K562 (cell line): ENCODE results near the gene ITPR1. TPM values are rescaled to one million over a fixed set of nuclear protein-coding genes. Genes with fewer than 3 reads are reported as not detected.
A peak's percentile ranks its signal among the peaks of the same experiment; 100 is the strongest.

Experiments used
- CEBPG ChIP-seq, 3 experiments: fragments of 200-800 bp in 1 of 3; sonication (Bioruptor generic) in 1 of 3; sonication (generic) in 1 of 3; formaldehyde crosslinking in 1 of 3; IDR thresholded peaks in 2 of 3; conservative IDR thresholded peaks in 1 of 3; 2 replicates each; pipeline versions ENCODE4 v1.6.1 to v1.8.0; 2016 to 2022; ENCODE audit warnings: missing compliant biosample characterization in 2 of 3, missing genetic modification characterization in 2 of 3, mild to moderate bottlenecking in 1 of 3, missing genetic modification reagents in 1 of 3
- DMBX1 ChIP-seq: fragments of 250-450 bp; sonication (Bioruptor Pico); IDR thresholded peaks from 2 replicates; pipeline ENCODE4 v1.8.0; 2022; ENCODE audit warnings: inconsistent platforms, mild to moderate bottlenecking, moderate library complexity, borderline replicate concordance
- GATAD2B ChIP-seq: fragments of 450-650 bp; IDR thresholded peaks from 2 replicates; pipeline ENCODE4 v1.6.1; 2017; ENCODE audit warnings: mild to moderate bottlenecking, borderline replicate concordance
- MTA1 ChIP-seq: fragments of 450-650 bp; IDR thresholded peaks from 2 replicates; pipeline ENCODE4 v1.6.1; 2017; ENCODE audit warnings: borderline replicate concordance
- NFRKB ChIP-seq: fragments of 450-650 bp; IDR thresholded peaks from 2 replicates; pipeline ENCODE4 v1.6.1; 2016; ENCODE audit warnings: low read depth
- PRDM10 ChIP-seq: fragments of 450-650 bp; IDR thresholded peaks from 2 replicates; pipeline ENCODE4 v1.6.1; 2018; ENCODE audit not compliant: partially characterized antibody
- RAD51 ChIP-seq: fragments of 450-650 bp; IDR thresholded peaks from 2 replicates; pipeline ENCODE4 v1.7.1; 2016; ENCODE audit warnings: low read depth, mild to moderate bottlenecking, borderline replicate concordance
- RBM14 ChIP-seq: fragments of 200-400 bp; formaldehyde crosslinking; IDR thresholded peaks from 2 replicates; pipeline ENCODE4 v1.6.1; 2018; ENCODE audit warnings: low read depth, mild to moderate bottlenecking, low read length, moderate library complexity, borderline replicate concordance; ENCODE audit not compliant: insufficient read depth
- SIN3B ChIP-seq: fragments of 450-650 bp; IDR thresholded peaks from 2 replicates; pipeline ENCODE4 v1.6.1; 2017; ENCODE audit warnings: low read depth, mild to moderate bottlenecking, moderate library complexity
- TAF15 ChIP-seq: fragments of 200-400 bp; formaldehyde crosslinking; IDR thresholded peaks from 2 replicates; pipeline ENCODE4 v1.6.1; 2017; ENCODE audit warnings: mild to moderate bottlenecking, low read depth, low read length, moderate library complexity
- TAF9B ChIP-seq: fragments of 450-650 bp; IDR thresholded peaks from 2 replicates; pipeline ENCODE4 v1.6.1; 2018; ENCODE audit warnings: mild to moderate bottlenecking; ENCODE audit not compliant: partially characterized antibody
- TFAP4 ChIP-seq: sonication (generic); formaldehyde crosslinking; IDR thresholded peaks from 2 replicates; pipeline ENCODE4 v1.8.0; 2022; ENCODE audit warnings: missing genetic modification reagents, mild to moderate bottlenecking, moderate library complexity, borderline replicate concordance
- TRIM28 ChIP-seq: fragments of 450-650 bp; IDR thresholded peaks from 2 replicates; pipeline ENCODE4 v1.6.1; 2017
- ZBTB33 ChIP-seq: sonication (generic); formaldehyde crosslinking; IDR thresholded peaks from 2 replicates; pipeline ENCODE4 v1.8.1; 2023; ENCODE audit warnings: mild to moderate bottlenecking, missing genetic modification reagents
- ZNF232 ChIP-seq: sonication (generic); formaldehyde crosslinking; IDR thresholded peaks from 2 replicates; pipeline ENCODE4 v1.8.0; 2022; ENCODE audit warnings: mild to moderate bottlenecking, missing genetic modification reagents
- ZNF3 ChIP-seq: fragments of 250-450 bp; sonication (Bioruptor Pico); IDR thresholded peaks from 2 replicates; pipeline ENCODE4 v1.5.0; 2021; ENCODE audit warnings: mild to moderate bottlenecking, moderate library complexity
- ZNF551 ChIP-seq: fragments of 250-450 bp; sonication (Bioruptor Pico); IDR thresholded peaks from 2 replicates; pipeline ENCODE4 v1.5.0; 2021; ENCODE audit warnings: mild to moderate bottlenecking, moderate library complexity
- ZNF699 ChIP-seq: fragments of 250-450 bp; sonication (Bioruptor Pico); IDR thresholded peaks from 2 replicates; pipeline ENCODE4 v1.8.0; 2021; ENCODE audit warnings: mild to moderate bottlenecking, moderate library complexity; ENCODE audit not compliant: insufficient replicate concordance
- ZNF740 ChIP-seq, 3 experiments: fragments of 200-800 bp in 1 of 3; sonication (Bioruptor generic) in 1 of 3; sonication (generic) in 1 of 3; formaldehyde crosslinking in 1 of 3; IDR thresholded peaks; 2 replicates each; pipeline versions ENCODE4 v1.6.1 to v1.8.0; 2016 to 2022; ENCODE audit warnings: mild to moderate bottlenecking in 2 of 3, missing compliant biosample characterization in 2 of 3, missing genetic modification characterization in 2 of 3, missing genetic modification reagents in 1 of 3
- polyA plus RNA-seq, 8 experiments: library from polyadenylated mRNA; depleted of rRNA in 4 of 8; stranded (reverse) in 5 of 8; unstranded in 3 of 8; fragments of >200 nt; fragmentation: Nextera tagmentation in 2 of 8; fragmentation: Illumina TruSeq in 1 of 8; extraction: Ambion mirVana in 2 of 8; extraction: Trizol in 1 of 8; gene quantifications; 2 replicates each; pipeline versions ENCODE4 v1.2.1 to v1.2.3, GENCODE V29; 2011 to 2014; ENCODE audit warnings: inconsistent platforms in 1 of 8, missing spikeins in 1 of 8
- total RNA-seq, 7 experiments: library from RNA; depleted of rRNA in 6 of 7; stranded (reverse); fragments of >200 nt in 6 of 7; fragmentation: Illumina TruSeq in 2 of 7; extraction: Trizol in 2 of 7; gene quantifications; 2 replicates each; pipeline versions ENCODE4 v1.2.1 to v1.2.3, GENCODE V29; 2011 to 2021; ENCODE audit warnings: low replicate concordance in 1 of 7

Gene ITPR1
- total and polyA plus RNA-seq, 9 of the 15 experiments (the other 6 are each of a cell fraction or from before 2014, with no cell fraction given): 22.4 to 40.0 (median 27.4) TPM

- TF ChIP-seq ZNF740 (CRISPR knock-in tag; IDR thresholded peaks at IDR 0.05) (0 out of 2 replicates have a peak, but pooled peaks have one; percentile 39), ZNF740 (tag; IDR thresholded peaks at IDR 0.05) (no peak), TFAP4 (peak; percentile 87), NFRKB (peak; percentile 90), GATAD2B (no peak), PRDM10 (no peak), ZNF3 (CRISPR knock-in tag) (no peak), MTA1 (no peak), DMBX1 (CRISPR knock-in tag) (no peak; the same call in 1 of the 2 replicates), ZNF232 (no peak; the same call in 1 of the 2 replicates), TRIM28 (no peak), TAF9B (peak; percentile 91), SIN3B (peak; percentile 100), RBM14 (no peak), ZBTB33 (no peak), ZNF551 (CRISPR knock-in tag) (no peak), TAF15 (no peak), CEBPG (CRISPR knock-in tag; IDR thresholded peaks at IDR 0.05) (no peak), CEBPG (tag; conservative IDR thresholded peaks at IDR 0.05 in 1 of 2, IDR thresholded peaks at IDR 0.05 in 1 of 2) (no peak), RAD51 (peak; percentile 100), ZNF699 (no peak)
Observed at GRCh38 chr3:4466741-4467521, 26.2 kb upstream of the ITPR1 start, which contains the start of gene SUMF1 (continued).
